HG02870 (cell line): ENCODE data around the gene GRXCR1.

ENCODE experiments used
- ATAC-seq: cut with Tn5 transposase; IDR thresholded peaks from one replicate; pipeline ENCODE4 v1.9.1; 2021; ENCODE audit warnings: mild to moderate bottlenecking, moderate library complexity; ENCODE audit not compliant: unreplicated experiment

The GRXCR1 gene

GRCh38 chr4:42892413-42892812 lies at the start of gene GRXCR1:
TSS of gene GRXCR1 (plus strand) at chr4:42892713. CDS start at chr4:42893267, 554 bp downstream.
- ATAC-seq, result no peak

- ATAC-seq, result no peak
Observed at GRCh38 chr4:42843694-42844093, 48.8 kb upstream of the GRXCR1 start.

DNA sequence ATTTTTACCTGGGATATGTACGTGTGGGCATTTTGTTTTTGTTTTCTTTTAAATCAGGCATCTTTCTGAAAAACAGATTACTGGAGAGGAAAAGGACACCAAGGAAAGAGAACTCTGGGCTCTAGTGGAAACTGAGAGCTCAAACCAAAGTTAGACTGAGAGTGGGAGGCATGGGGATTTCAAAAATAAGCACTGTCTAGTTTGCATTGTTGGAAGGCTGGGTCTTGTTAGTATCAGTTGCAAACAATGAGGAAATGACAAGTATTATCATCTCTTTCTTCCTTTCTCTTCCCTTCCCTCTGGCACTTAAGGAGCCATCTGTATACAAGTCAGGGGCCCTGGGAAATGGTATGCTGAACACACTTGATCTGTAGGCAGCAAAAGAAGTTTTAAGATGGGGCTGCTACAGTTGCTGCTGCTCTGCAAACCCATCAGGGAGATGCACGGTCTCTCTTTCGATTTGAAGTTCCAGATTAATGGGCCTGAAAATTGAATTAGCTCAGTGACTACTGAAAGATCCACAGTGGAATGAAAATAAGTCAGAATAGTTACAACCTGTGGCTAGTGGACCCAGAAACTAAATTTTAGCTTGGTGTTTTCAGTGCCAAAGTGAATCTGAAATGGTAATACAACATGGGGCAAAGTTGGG lies 48.0 kb upstream of the GRXCR1 start:
- no peak for ATAC-seq

DNA sequence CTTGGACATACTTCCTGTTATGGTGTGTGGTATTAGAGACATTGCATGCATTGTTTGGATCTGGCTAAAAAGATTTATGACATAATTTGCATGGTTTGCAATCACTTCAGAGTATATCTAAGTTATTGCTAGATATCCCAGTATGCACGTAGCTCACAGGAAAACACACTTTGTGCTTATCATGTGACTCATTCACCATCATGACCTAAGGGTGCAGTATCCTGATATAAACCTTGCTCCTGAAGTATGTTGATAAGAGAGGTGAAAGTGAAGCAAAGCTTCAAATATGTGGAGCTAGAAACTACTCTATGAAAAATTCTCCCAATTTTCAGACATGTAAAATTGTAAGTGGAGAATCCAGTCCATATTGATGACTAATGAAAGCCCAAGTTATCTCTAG lies 46.9 kb upstream of the GRXCR1 start:
- ATAC-seq, result no peak

GRCh38 chr4:42855779-42856178 lies 36.7 kb upstream of the GRXCR1 start:
- ATAC-seq, result no peak

DNA sequence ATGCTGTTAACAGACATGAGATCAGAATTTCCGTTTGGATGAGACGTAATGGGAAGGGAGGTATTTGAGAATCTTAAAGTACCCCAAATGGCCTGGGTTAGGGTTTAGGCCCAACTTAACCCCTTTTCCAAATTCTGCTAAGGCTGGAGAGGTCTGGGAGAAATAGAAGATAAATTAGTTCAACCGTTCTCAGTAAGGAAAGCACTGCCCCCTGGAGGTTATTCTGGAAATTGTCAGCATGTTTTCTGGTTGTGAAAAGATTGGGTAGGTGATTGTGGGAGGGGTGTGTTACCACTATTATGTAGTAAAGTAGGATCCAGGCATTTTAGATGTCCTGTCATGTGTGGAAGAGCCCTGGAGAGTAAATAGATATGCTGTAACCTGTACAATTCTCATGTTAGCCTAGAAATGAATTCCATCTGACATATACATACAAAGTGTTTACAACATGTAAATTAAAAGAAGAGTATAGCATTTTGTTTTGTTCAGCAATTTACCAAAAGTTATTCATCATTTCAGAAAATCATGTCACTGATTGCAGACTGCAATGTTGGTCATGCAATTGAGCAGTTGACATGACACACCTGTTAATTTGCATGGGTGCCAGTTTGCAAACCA lies 26.8 kb upstream of the GRXCR1 start:
- ATAC-seq, result peak; percentile 90

GRCh38 chr4:42871261-42871660 lies 21.3 kb upstream of the GRXCR1 start:
- no peak for ATAC-seq

- ATAC-seq, result no peak
Observed at GRCh38 chr4:42871671-42872290, 20.7 kb upstream of the GRXCR1 start.

DNA sequence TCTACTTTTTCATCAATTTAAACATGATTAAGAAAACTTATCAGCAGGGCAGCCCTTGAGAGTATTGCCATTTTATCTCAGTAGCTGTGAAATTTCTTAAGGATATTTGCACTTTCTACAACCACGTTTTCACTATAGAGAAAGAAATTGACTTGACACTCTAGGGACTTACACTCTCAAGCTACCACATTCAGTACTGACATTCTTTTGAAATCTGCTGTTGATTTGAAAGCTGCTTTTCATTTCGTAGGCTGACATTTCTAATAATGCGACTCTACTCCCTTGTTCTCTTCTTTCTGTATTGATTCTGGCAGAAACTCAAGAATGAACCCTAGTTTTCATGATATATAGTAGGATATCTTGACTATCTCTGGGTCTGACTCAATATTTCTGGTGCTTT lies 13.7 kb upstream of the GRXCR1 start:
- no peak for ATAC-seq

- ATAC-seq, result no peak
Observed at GRCh38 chr4:42881253-42881652, 11.3 kb upstream of the GRXCR1 start.

- ATAC-seq, result no peak
Observed at GRCh38 chr4:42891644-42892043, 869 bp upstream of the GRXCR1 start.

GRCh38 chr4:42895452-42895851 lies 2.9 kb downstream of the GRXCR1 start:
- no peak for ATAC-seq

DNA sequence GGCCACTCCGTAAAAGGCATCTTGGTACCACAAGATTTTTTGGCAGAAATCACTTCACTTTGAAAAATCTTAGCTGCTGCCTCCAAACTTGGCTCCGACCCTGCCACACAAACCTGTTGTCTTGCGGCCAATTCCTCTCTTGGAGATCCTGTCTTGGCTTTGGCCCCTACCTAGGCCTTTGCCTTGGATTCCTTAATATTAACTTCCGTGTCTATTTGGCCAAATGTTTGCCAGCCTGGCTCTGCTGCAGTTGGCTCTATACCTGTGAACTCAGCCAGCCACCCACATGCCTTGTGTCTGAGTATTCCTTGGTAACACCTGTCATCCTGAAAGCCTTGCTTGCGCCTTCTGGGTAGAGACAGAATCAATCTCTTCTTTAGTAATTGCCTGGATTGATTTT lies 12.5 kb downstream of the GRXCR1 start:
- no peak for ATAC-seq

DNA sequence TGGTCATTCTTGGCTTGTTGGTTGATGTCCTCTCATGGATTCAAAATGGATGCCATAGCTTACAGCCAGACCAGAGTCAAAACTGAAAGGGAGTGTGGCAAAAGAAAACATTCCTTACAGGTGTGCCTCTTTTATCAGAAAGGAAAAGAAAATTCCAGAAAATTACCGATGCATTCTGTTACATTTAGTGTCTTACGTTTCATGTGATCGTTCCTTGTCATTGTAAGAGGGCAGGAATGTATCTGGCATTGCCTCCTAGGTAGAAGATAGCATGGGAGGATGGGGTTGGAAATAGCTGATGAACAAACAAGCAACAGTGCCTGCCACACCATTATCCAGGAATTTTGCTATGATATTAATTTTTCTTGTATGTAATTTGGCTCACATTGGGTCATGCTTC lies 13.1 kb downstream of the GRXCR1 start:
- no peak for ATAC-seq

DNA sequence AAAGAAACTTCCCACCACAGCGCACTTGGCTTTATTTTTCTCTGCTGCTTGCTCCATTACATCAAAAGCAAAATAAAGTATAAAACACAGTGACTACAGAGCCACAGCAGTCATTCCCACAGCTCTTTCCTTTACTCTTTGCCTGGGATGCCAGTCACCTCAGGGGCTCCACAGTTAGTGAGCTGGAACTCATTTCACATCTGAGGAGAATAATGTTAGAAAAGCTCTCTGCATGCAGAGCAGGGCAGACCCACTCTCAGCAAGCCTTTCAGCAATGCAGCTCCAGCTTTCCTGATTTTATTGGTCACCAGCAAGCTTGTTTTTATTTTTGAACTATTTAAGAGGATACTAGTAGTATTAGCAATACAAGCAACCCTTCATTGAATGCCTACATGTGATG lies 13.8 kb downstream of the GRXCR1 start:
- no peak for ATAC-seq

DNA sequence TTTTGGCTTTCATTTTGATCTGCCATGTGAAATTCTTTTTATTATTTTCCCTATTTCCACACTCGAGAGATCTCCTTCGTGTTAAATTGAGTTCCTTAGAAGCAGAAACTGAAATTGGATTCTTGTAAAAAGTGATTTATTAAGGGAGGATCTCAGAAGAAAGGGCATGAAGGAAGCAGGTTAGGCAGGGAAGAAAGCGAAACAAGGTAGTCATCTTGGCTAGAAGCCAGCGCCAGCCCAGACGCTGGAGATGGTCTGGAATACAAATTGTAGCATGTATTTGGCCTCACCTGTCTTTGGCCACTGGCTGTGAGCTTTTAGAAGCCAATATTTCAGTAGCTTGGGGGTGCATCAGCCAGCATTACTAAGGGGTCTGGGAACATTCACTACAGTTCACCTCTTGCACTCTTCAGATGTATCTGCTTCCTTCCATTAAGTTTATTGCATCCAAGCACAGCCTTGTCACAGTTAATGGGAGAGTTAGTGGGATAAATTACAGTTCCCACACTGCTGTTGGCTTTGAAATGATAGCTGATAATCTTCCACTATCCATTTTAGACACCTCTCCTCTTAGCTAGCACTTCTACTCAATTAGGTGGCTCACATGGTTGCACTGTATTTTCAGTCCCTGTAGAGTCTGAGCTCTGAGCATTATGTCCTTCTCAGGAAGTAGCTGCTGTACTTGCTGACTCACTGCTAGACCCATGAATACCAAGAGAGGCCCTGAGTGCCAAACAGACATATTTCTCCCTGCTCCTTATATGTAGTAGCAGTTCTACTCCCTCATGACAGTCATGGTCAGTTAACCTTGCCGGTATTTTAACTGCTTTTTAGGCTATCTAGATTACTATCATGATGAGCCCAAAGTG lies 14.6 kb downstream of the GRXCR1 start:
- ATAC-seq, result no peak

DNA sequence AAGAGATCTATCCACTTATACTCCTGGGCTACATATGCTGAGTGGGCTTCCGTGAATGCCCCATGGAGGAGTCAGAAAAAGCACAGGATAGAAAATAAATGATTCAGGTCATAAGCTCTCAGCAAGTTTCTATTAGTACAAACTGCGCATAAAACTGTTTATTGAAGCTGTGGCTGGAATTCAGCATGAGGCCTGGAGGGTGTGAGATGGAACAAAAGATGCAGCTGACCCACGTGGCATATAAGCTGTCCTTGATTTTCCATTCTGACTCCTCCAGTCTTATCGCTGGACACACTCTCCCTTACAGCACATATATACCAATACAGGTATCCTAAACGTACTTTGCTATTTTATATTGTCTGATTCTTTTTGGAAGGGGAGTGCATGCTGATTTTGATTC lies 17.9 kb downstream of the GRXCR1 start:
- no peak for ATAC-seq

- ATAC-seq, result no peak
Observed at GRCh38 chr4:42914937-42915336, 22.4 kb downstream of the GRXCR1 start.

GRCh38 chr4:42915484-42915883 lies 23.0 kb downstream of the GRXCR1 start:
- ATAC-seq, result no peak

DNA sequence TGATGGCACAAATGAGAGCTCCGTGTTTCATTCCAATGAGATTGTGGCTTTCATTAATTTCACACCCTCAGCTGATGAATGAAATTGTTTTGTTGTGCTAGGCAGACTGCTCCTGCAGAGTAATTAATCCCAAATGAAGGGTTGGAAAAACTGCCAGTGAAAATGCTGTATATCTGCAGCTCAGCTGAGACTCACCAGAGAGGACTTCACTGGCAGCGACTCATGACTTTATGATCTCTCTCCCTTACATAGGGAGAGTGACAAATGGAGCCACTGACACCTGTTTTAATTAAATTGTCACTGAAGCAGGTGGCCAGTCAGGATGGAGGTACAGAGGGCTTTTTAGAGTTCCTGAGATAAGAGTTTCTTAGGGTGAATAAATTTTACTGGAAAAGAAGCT lies 24.8 kb downstream of the GRXCR1 start:
- ATAC-seq, result no peak

DNA sequence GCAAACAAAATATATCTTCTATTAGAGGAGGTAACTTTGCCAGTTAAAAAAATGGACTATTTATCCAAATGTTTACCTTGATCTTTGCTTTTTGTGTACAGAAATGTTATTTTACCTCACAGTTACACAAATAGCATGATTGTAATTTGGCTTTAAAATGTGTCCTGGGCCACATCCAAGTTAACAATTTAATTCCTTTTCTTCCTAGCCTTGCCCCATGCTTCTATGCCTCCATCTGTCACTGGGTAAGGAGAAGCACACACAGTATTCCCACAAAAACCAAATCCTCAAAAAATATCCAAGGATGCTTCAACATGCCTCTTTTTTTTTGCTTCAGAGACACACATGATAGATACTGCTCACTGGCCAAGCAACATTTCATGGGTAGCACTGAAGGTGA lies 30.9 kb downstream of the GRXCR1 start:
- ATAC-seq, result no peak

DNA sequence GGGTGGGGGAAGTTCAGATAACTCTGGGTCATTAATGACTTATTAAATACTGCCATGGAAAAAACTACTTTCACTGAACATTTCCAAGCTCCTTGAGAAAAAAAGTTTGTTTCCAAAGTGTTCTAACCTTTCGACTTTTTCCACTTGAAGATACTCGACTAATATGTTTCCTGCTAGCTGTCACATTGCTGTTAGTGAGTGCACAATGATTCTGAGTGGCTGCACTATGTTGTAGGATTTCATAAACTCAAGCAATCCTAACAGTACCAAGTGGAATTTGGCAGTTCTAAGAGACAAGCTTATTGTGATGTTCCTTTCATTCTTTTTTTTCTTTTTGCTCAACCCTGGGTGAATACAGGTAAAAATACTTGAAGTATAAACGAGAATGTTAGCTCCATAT lies 33.4 kb downstream of the GRXCR1 start:
- no peak for ATAC-seq
